Vagina (tissue), 2 donors: Measurements from ENCODE around the gene MDM1.

Experiments used
- POLR2A ChIP-seq, 2 donors: fragments of 450-650 bp; IDR thresholded peaks; one replicate each; pipeline ENCODE4 v1.6.1; 2017; ENCODE audit warnings: antibody characterized with exemption in 2 of 2, mild to moderate bottlenecking in 2 of 2, moderate library complexity in 2 of 2
- POLR2AphosphoS5 ChIP-seq, 2 donors: sonication (generic); formaldehyde crosslinking; IDR thresholded peaks; one replicate each; pipeline ENCODE4 v1.9.0; 2017; ENCODE audit warnings: antibody characterized with exemption in 2 of 2, mild to moderate bottlenecking in 2 of 2, low read depth in 1 of 2; ENCODE audit not compliant: insufficient read depth in 1 of 2
- TF ChIP-seq, protein P1 (sequence below), 3 experiments: fragments of 450-650 bp in 2 of 3; fragments of 200-600 bp in 1 of 3; sonication (generic) in 1 of 3; IDR thresholded peaks; one replicate each; pipeline ENCODE4 v1.5.1; 2017 to 2019; ENCODE audit warnings: antibody characterized with exemption in 3 of 3, mild to moderate bottlenecking in 2 of 3, moderate library complexity in 2 of 3

DNA sequence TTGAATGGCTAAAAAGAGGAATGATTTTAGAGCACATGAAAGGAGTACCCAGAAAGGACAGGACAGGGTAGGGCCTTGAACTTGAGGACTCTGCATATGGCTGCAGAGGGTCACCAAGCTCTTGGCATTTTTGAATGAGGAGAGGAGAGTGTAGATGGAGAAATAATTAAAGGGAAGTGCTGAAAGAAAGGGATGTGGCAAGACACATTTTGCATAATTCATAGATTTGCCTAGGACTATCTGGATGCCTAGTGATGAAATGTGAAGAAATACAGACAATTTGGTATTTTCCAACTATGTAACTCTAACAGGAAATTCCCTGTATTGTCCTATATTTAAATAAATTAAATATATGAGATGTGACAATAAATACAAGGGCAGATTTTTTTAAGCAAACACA is 27.5 kb upstream of the MDM1 start:
- TF ChIP-seq POLR2A (IDR thresholded peaks at IDR 0.05), result no peak
- TF ChIP-seq, protein P1, sequence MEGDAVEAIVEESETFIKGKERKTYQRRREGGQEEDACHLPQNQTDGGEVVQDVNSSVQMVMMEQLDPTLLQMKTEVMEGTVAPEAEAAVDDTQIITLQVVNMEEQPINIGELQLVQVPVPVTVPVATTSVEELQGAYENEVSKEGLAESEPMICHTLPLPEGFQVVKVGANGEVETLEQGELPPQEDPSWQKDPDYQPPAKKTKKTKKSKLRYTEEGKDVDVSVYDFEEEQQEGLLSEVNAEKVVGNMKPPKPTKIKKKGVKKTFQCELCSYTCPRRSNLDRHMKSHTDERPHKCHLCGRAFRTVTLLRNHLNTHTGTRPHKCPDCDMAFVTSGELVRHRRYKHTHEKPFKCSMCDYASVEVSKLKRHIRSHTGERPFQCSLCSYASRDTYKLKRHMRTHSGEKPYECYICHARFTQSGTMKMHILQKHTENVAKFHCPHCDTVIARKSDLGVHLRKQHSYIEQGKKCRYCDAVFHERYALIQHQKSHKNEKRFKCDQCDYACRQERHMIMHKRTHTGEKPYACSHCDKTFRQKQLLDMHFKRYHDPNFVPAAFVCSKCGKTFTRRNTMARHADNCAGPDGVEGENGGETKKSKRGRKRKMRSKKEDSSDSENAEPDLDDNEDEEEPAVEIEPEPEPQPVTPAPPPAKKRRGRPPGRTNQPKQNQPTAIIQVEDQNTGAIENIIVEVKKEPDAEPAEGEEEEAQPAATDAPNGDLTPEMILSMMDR (IDR thresholded peaks at IDR 0.05), result no peak
- TF ChIP-seq POLR2AphosphoS5 (IDR thresholded peaks at IDR 0.05; ENCODE audit: insufficient read depth in 1 of 2, low read depth in 1 of 2), result no peak
